BJ (cell line): ENCODE measurements around the gene NOTCH1. TPM values are rescaled to one million over a fixed set of nuclear protein-coding genes. Genes with fewer than 3 reads are reported as not detected.

Experiments
- CTCF ChIA-PET: fragments of 350-600 bp; formaldehyde crosslinking; extraction: SDS; loops from one replicate; lab custom pipeline; 2021; ENCODE audit warnings: antibody characterized with exemption, inconsistent platforms; lab: Yijun Ruan, JAX
- POLR2A ChIA-PET: fragments of 300-600 bp; sonication (Branson Sonifier 250); formaldehyde crosslinking; extraction: SDS; loops from one replicate; lab custom pipeline; 2021; ENCODE audit warnings: antibody characterized with exemption; lab: Charles Lee
- DNase-seq: peaks from one replicate; pipeline ENCODE4 v3.0.0-alpha.2; 2011; ENCODE audit warnings: low read depth
- H3K27me3 ChIP-seq: 2 replicates; pipeline ENCODE4 v1.6.0; 2011; ENCODE audit warnings: low read length; ENCODE audit not compliant: control insufficient read depth, insufficient read depth
- H3K36me3 ChIP-seq: 2 replicates; pipeline ENCODE4 v1.5.1; 2011; ENCODE audit warnings: low read length; ENCODE audit not compliant: control insufficient read depth, insufficient read depth
- H3K4me3 ChIP-seq: 2 replicates; pipeline ENCODE4 v1.5.1; 2011; ENCODE audit warnings: low read depth, mild to moderate bottlenecking, control low read depth, low read length
- polyA plus RNA-seq: library from polyadenylated mRNA; depleted of rRNA; stranded (reverse); fragments of >200 nt; gene quantifications from 2 replicates; pipeline ENCODE4 v1.2.3, GENCODE V29; 2011
- TF ChIP-seq, protein P1 (sequence below): IDR thresholded peaks from 2 replicates; pipeline ENCODE4 v1.5.1; 2011; ENCODE audit warnings: low read depth, mild to moderate bottlenecking, control low read depth, inconsistent platforms, low read length, moderate library complexity; ENCODE audit not compliant: insufficient read depth

NOTCH1 gene
- polyA plus RNA-seq, 1 experiment = 1.3 TPM

DNA sequence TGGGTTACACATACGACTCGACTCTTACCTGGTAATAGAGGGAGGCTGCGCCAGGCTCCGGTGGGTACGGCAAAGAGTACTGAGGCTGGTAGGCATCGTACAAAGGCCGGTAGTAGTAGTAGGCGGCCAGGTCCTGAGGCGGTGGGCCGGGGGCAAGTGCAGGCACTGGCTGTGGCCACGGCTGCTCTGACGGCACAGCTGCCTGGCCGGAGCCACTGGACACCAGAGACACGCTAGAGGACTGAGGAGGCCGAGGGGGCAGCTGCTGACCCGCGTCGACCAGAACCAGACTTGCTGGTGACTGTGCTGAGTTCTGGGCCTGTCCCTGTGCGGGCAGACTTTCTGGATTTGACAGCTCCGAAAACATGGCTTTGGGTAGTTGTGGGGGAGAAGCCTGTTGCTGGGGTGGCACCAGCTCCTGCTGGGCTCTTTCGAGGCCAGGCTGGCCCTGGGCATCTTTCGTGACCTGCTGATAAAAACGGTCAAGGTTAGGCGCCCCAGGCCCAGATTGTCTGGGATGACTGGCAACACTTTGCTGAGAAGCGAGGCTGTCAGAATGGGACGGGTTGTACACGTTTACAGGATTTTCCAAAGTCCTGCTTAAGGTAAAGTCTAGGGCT, 71.7 kb downstream of the NOTCH1 start:
- H3K36me3 ChIP-seq = peaks cover 73% of the 10 kb centered on the region
- CTCF ChIA-PET = interaction anchor here (1.2 kb wide), 2 partner anchors 9 to 10 kb away, joined by 4 to 6 read pairs; no protein-coding TSS in a partner anchor

DNA sequence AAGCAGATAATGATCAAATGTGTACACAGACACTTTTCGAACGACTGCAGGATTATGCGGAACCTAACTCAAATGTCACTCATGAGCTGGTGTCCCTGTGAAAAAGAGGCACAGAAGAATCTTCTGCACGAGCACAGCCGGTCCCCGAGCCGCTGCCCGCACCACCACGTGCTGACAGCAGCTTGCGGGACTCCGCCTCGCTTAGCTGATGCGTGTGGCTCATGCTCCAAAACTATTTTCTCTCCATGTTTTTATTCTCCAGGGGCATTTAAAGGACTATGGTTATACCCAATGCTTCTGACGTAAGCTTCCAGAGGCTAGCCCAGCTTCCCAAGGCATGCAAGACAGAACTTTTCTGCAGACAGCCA, 72.5 kb downstream of the NOTCH1 start:
- ChIA-PET CTCF (interaction anchor here (1.2 kb wide), 1 partner anchor 11 kb away, joined by 4 read pairs; no protein-coding TSS in a partner anchor), POLR2A (no interaction called here)
- no peak for DNase-seq
- no peak overlapping the region for H3K4me3 ChIP-seq
- TF ChIP-seq, protein P1, sequence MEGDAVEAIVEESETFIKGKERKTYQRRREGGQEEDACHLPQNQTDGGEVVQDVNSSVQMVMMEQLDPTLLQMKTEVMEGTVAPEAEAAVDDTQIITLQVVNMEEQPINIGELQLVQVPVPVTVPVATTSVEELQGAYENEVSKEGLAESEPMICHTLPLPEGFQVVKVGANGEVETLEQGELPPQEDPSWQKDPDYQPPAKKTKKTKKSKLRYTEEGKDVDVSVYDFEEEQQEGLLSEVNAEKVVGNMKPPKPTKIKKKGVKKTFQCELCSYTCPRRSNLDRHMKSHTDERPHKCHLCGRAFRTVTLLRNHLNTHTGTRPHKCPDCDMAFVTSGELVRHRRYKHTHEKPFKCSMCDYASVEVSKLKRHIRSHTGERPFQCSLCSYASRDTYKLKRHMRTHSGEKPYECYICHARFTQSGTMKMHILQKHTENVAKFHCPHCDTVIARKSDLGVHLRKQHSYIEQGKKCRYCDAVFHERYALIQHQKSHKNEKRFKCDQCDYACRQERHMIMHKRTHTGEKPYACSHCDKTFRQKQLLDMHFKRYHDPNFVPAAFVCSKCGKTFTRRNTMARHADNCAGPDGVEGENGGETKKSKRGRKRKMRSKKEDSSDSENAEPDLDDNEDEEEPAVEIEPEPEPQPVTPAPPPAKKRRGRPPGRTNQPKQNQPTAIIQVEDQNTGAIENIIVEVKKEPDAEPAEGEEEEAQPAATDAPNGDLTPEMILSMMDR = no peak
- H3K27me3 ChIP-seq = no peaks in the 10 kb centered on the region
- H3K36me3 ChIP-seq = peaks cover 77% of the 10 kb centered on the region

More for the DNA sequence above, 71.7 kb downstream of the NOTCH1 start:
- no peak for DNase-seq
- TF ChIP-seq, protein P1 = no peak
- no peaks in the 10 kb centered on the region for H3K27me3 ChIP-seq
- H3K4me3 ChIP-seq = no peak overlapping the region
- POLR2A ChIA-PET = no interaction called here

DNA sequence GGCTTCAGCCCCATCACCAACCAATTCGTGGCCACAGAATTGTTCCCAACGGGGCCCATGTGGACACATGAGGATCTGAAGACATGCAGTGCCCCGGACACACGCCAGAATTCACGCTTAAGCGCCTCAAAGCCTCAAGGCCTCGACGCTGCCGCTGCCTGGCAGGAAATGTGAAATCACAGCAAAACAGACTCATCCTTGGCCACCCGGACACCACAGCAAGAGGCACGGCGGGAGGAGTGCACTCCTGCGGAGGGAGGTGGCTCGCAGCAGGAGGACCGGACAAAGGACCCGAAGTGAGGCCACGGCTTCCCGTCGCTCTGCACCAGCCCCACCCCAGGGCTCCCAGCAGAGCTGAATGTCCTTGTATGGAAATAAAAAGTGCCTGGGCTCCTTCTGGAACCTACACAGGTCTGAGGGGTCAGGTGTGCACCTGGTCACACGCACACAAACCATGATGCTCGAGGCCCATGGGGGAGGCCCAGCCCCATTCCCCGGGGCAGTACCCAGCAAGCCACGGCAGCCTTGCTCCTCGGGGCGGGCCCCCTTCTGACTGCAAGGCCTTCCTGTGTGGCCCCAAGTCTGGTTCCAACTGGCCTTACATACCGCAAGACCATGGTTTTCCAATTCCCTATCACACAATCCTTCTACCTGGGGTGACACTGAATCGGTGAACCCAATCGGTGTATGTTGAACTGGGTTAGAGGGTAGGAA, 73.1 kb downstream of the NOTCH1 start:
- ChIA-PET CTCF (interaction anchor here (1.2 kb wide), 1 partner anchor 11 kb away, joined by 4 read pairs; no protein-coding TSS in a partner anchor), POLR2A (no interaction called here)
- H3K4me3 ChIP-seq = no peak overlapping the region
- TF ChIP-seq, protein P1 = no peak
- H3K27me3 ChIP-seq = no peaks in the 10 kb centered on the region
- no peak for DNase-seq
- H3K36me3 ChIP-seq = peaks cover 80% of the 10 kb centered on the region

DNA sequence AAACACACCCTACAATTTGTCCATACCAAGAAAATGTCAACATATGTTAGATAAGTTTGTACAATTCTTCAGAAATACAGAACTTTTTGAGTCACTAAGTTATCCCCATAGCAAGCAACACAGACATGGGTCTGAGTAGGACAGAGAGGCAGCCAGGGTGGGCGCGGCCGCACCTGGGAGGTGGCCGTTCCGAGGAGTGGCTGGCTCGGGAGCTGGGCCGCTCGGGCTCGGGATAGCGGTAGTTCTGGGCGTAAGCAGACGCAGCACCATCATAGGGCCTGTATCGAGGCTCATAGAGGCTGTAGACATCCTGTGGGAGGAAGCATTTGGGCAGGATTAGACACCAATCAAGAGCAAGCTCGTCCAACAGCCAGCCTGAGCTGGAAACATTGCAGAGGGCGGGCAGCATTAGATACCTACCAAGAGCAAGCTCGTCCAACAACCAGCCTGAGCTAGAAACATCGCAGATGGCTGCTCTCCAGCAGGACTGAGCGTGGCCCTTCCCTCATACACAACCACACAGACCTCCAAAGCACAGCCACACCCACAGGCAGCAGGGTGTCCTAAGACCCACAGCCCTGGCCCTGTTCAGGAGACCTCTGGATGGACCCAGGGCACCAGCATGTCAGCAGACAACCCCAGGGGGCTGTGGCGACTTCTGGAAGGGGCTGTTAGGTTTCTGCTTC, 73.9 kb downstream of the NOTCH1 start:
- H3K27me3 ChIP-seq = no peaks in the 10 kb centered on the region
- no peak for DNase-seq
- POLR2A ChIA-PET = no interaction called here
- peaks cover 81% of the 10 kb centered on the region for H3K36me3 ChIP-seq
- CTCF ChIA-PET = interaction anchor here (0.9 to 1.0 kb wide), 2 partner anchors 153 to 155 kb away, joined by 4 read pairs; no protein-coding TSS in a partner anchor
- H3K4me3 ChIP-seq = no peak overlapping the region
- TF ChIP-seq, protein P1 = no peak
